Neural cell (in vitro differentiated cells): ENCODE measurements around the gene OSM. TPM values are rescaled to one million over a fixed set of nuclear protein-coding genes. Genes with fewer than 3 reads are reported as not detected.

ENCODE experiments used
- H2AFZ ChIP-seq: fragments of 200-600, 300-800 bp; sonication (generic), shearing (Covaris generic); 2 replicates; pipeline ENCODE4 v1.6.0; 2014; ENCODE audit warnings: low read depth, mild to moderate bottlenecking, antibody characterized with exemption, low read length, moderate library complexity
- H3F3A ChIP-seq: fragments of 200-600 bp; shearing (Covaris generic); 2 replicates; pipeline ENCODE4 v1.6.1; 2016; ENCODE audit warnings: mild to moderate bottlenecking, moderate library complexity, mixed read lengths, antibody characterized with exemption, low read length; ENCODE audit not compliant: insufficient read depth, poor library complexity, severe bottlenecking
- H3K27ac ChIP-seq: fragments of 200-600, 300-800 bp; sonication (generic), shearing (Covaris generic); 2 replicates; pipeline ENCODE4 v1.5.1; 2014; ENCODE audit warnings: mild to moderate bottlenecking, low read length, moderate library complexity
- H3K27me3 ChIP-seq: fragments of 300-800, 200-600 bp; sonication (generic), shearing (Covaris generic); 2 replicates; pipeline ENCODE4 v1.6.0; 2014; ENCODE audit warnings: mild to moderate bottlenecking, low read depth, low read length, moderate library complexity; ENCODE audit not compliant: insufficient read depth
- H3K36me3 ChIP-seq: fragments of 300-800, 200-600 bp; sonication (generic), shearing (Covaris generic); 2 replicates; pipeline ENCODE4 v1.5.1; 2014; ENCODE audit warnings: mild to moderate bottlenecking, antibody characterized with exemption, low read length, moderate library complexity; ENCODE audit not compliant: insufficient read depth
- H3K4me2 ChIP-seq: fragments of 300-800, 200-600 bp; sonication (generic), shearing (Covaris generic); 2 replicates; pipeline ENCODE4 v1.6.0; 2014; ENCODE audit warnings: mild to moderate bottlenecking, low read length
- H3K4me3 ChIP-seq: fragments of 300-800, 200-600 bp; sonication (generic), shearing (Covaris generic); 2 replicates; pipeline ENCODE4 v1.5.1; 2014; ENCODE audit warnings: mild to moderate bottlenecking, low read length, moderate library complexity
- H3K79me2 ChIP-seq: fragments of 200-600 bp; shearing (Covaris generic); replicated peaks from 2 replicates; pipeline ENCODE4 v1.6.0; 2014; ENCODE audit warnings: mild to moderate bottlenecking, low read length, moderate library complexity; ENCODE audit not compliant: insufficient read depth
- H3K9ac ChIP-seq: fragments of 300-800, 200-600 bp; sonication (generic), shearing (Covaris generic); 2 replicates; pipeline ENCODE4 v1.6.1; 2016; ENCODE audit warnings: mild to moderate bottlenecking, low read length, mixed read lengths
- H3K9me2 ChIP-seq: fragments of 200-600 bp; shearing (Covaris generic); 2 replicates; pipeline ENCODE4 v1.6.1; 2016; ENCODE audit warnings: mild to moderate bottlenecking, low read length, mixed read lengths; ENCODE audit not compliant: insufficient read depth
- H3K9me3 ChIP-seq: fragments of 200-600, 300-800 bp; sonication (generic), shearing (Covaris generic); 2 replicates; pipeline ENCODE4 v1.6.1; 2016; ENCODE audit warnings: mild to moderate bottlenecking, mixed run types, low read length, moderate library complexity, mixed read lengths
- H4K20me1 ChIP-seq: fragments of 200-600 bp; shearing (Covaris generic); 2 replicates; pipeline ENCODE4 v1.6.1; 2016; ENCODE audit warnings: mild to moderate bottlenecking, mixed run types; ENCODE audit not compliant: insufficient read depth
- EP300 ChIP-seq: fragments of 450-650 bp; conservative IDR thresholded peaks from 2 replicates; pipeline ENCODE4 v1.6.1; 2014; ENCODE audit warnings: antibody characterized with exemption, mild to moderate bottlenecking, moderate library complexity; ENCODE audit not compliant: poor library complexity, severe bottlenecking
- EZH2 ChIP-seq: fragments of 200-600, 300-800 bp; shearing (Covaris generic), sonication (generic); IDR thresholded peaks from 2 replicates; pipeline ENCODE4 v1.6.1; 2014; ENCODE audit warnings: antibody characterized with exemption, low read length, borderline replicate concordance, mild to moderate bottlenecking; ENCODE audit not compliant: insufficient read depth, poor library complexity, severe bottlenecking
- MXI1 ChIP-seq: fragments of 450-650 bp; conservative IDR thresholded peaks from 2 replicates; pipeline ENCODE4 v1.6.1; 2014; ENCODE audit warnings: antibody characterized with exemption, mild to moderate bottlenecking; ENCODE audit not compliant: poor library complexity, severe bottlenecking
- POLR2AphosphoS5 ChIP-seq: IDR thresholded peaks from 2 replicates; pipeline ENCODE4 v1.6.1; 2012
- RAD21 ChIP-seq: fragments of 450-650 bp; conservative IDR thresholded peaks from 2 replicates; pipeline ENCODE4 v1.6.1; 2014; ENCODE audit warnings: antibody characterized with exemption, mild to moderate bottlenecking, moderate library complexity
- SMC3 ChIP-seq: fragments of 450-650 bp; conservative IDR thresholded peaks from 2 replicates; pipeline ENCODE4 v1.6.1; 2014; ENCODE audit warnings: antibody characterized with exemption, mild to moderate bottlenecking, moderate library complexity; ENCODE audit not compliant: poor library complexity
- TAF1 ChIP-seq: IDR thresholded peaks from 2 replicates; pipeline ENCODE4 v1.6.1; 2012; ENCODE audit warnings: low read depth
- polyA plus RNA-seq: library from polyadenylated mRNA; depleted of rRNA; stranded (reverse); fragments of >200 nt; gene quantifications from 2 replicates; pipeline ENCODE4 v1.2.3, GENCODE V29; 2014
- TF ChIP-seq, protein P1 (sequence below): IDR thresholded peaks from 2 replicates; pipeline ENCODE4 v1.6.1; 2012; ENCODE audit warnings: borderline replicate concordance
- TF ChIP-seq, protein P2 (sequence below): fragments of 450-650 bp; IDR thresholded peaks from 2 replicates; pipeline ENCODE4 v1.5.1; 2014; ENCODE audit warnings: antibody characterized with exemption, mild to moderate bottlenecking, moderate library complexity; ENCODE audit not compliant: poor library complexity, severe bottlenecking

Gene OSM
- polyA plus RNA-seq, 1 donor from 2014 or later, result not detected

DNA sequence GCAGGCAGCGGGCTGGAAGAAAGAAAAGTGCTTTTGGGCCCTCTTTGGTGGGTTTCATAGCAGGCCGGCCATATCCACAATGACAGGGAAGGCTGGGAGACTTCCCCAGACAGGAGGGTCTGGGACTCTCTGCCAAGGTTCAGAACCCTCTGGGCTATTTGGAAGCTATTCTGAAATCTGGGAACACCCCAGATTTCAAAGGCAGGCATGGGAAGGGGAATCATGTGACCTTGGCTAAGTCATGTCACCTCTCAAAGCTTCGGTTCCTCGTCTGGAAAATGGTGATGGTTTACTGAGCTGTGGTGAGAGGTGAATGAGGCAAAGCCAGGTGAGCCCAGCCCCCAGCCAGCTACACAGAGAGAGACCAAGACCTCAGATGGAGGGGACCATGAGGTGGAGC, 18.0 kb upstream of the OSM start:
- H3K27me3 ChIP-seq, result no peaks in the 10 kb centered on the region
- no peak overlapping the region for H2AFZ ChIP-seq
- H3K36me3 ChIP-seq, result no peaks in the 10 kb centered on the region
- H3K4me3 ChIP-seq, result no peak overlapping the region
- no peaks in the 10 kb centered on the region for H4K20me1 ChIP-seq
- H3K4me2 ChIP-seq, result no peak overlapping the region
- H3K27ac ChIP-seq, result no peak overlapping the region
- TF ChIP-seq RAD21, result no peak
- no peak for TF ChIP-seq EP300
- TF ChIP-seq, protein P1, sequence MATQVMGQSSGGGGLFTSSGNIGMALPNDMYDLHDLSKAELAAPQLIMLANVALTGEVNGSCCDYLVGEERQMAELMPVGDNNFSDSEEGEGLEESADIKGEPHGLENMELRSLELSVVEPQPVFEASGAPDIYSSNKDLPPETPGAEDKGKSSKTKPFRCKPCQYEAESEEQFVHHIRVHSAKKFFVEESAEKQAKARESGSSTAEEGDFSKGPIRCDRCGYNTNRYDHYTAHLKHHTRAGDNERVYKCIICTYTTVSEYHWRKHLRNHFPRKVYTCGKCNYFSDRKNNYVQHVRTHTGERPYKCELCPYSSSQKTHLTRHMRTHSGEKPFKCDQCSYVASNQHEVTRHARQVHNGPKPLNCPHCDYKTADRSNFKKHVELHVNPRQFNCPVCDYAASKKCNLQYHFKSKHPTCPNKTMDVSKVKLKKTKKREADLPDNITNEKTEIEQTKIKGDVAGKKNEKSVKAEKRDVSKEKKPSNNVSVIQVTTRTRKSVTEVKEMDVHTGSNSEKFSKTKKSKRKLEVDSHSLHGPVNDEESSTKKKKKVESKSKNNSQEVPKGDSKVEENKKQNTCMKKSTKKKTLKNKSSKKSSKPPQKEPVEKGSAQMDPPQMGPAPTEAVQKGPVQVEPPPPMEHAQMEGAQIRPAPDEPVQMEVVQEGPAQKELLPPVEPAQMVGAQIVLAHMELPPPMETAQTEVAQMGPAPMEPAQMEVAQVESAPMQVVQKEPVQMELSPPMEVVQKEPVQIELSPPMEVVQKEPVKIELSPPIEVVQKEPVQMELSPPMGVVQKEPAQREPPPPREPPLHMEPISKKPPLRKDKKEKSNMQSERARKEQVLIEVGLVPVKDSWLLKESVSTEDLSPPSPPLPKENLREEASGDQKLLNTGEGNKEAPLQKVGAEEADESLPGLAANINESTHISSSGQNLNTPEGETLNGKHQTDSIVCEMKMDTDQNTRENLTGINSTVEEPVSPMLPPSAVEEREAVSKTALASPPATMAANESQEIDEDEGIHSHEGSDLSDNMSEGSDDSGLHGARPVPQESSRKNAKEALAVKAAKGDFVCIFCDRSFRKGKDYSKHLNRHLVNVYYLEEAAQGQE, result no peak
- no peaks in the 10 kb centered on the region for H3K79me2 ChIP-seq
- no peaks in the 10 kb centered on the region for H3F3A ChIP-seq
- H3K9ac ChIP-seq, result no peak overlapping the region
- H3K9me3 ChIP-seq, result no peaks in the 10 kb centered on the region
- H3K9me2 ChIP-seq, result no peaks in the 10 kb centered on the region

DNA sequence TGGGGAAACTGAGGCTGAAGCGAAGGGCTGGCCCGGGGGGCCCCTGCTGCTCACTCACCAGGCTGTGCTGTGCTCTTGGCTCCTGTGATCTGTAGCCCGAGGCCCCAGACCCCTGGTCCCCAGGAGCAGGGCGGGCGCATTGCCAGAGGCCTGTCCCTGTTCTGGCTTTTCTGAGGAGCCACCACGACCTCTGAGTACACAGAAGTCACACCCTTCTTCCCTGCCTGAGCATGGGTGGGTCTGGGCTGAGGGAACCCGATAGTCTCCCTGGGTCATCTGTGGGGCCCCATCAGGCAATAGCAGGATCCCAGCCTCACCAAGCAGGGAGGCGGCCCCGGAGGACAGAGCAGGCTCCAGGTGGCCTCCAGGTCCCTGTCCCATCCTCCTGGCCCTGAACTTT, 17.5 kb upstream of the OSM start:
- Histone ChIP-seq H3K27ac (no peak overlapping the region), H3K79me2 (no peaks in the 10 kb centered on the region), H3K4me3 (no peak overlapping the region), H3K36me3 (no peaks in the 10 kb centered on the region), H3F3A (no peaks in the 10 kb centered on the region), H3K9ac (no peak overlapping the region), H3K4me2 (no peak overlapping the region), H3K9me3 (no peaks in the 10 kb centered on the region), H3K27me3 (no peaks in the 10 kb centered on the region), H4K20me1 (no peaks in the 10 kb centered on the region), H2AFZ (no peak overlapping the region), H3K9me2 (no peaks in the 10 kb centered on the region)
- TF ChIP-seq RAD21 (no peak), EZH2 (no peak), TAF1 (no peak), MXI1 (no peak), POLR2AphosphoS5 (no peak), SMC3 (no peak), EP300 (no peak)
- TF ChIP-seq, protein P1, result no peak
- TF ChIP-seq, protein P2, sequence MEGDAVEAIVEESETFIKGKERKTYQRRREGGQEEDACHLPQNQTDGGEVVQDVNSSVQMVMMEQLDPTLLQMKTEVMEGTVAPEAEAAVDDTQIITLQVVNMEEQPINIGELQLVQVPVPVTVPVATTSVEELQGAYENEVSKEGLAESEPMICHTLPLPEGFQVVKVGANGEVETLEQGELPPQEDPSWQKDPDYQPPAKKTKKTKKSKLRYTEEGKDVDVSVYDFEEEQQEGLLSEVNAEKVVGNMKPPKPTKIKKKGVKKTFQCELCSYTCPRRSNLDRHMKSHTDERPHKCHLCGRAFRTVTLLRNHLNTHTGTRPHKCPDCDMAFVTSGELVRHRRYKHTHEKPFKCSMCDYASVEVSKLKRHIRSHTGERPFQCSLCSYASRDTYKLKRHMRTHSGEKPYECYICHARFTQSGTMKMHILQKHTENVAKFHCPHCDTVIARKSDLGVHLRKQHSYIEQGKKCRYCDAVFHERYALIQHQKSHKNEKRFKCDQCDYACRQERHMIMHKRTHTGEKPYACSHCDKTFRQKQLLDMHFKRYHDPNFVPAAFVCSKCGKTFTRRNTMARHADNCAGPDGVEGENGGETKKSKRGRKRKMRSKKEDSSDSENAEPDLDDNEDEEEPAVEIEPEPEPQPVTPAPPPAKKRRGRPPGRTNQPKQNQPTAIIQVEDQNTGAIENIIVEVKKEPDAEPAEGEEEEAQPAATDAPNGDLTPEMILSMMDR, result no peak
